Renal cortical epithelial cell (primary cell): ENCODE results near the gene JAZF1. TPM values are rescaled to one million over a fixed set of nuclear protein-coding genes. Genes with fewer than 3 reads are reported as not detected.

ENCODE experiments used
- DNase-seq: peaks from one replicate; pipeline ENCODE4 v3.0.0-alpha.2; 2011; ENCODE audit warnings: low read depth
- total RNA-seq: library from RNA; depleted of rRNA; stranded (reverse); fragments of >200 nt; gene quantifications from 2 replicates; pipeline ENCODE4 v1.2.3, GENCODE V29; 2014

Gene JAZF1
- total RNA-seq, 1 donor from 2014 or later = 9.6 TPM

DNA sequence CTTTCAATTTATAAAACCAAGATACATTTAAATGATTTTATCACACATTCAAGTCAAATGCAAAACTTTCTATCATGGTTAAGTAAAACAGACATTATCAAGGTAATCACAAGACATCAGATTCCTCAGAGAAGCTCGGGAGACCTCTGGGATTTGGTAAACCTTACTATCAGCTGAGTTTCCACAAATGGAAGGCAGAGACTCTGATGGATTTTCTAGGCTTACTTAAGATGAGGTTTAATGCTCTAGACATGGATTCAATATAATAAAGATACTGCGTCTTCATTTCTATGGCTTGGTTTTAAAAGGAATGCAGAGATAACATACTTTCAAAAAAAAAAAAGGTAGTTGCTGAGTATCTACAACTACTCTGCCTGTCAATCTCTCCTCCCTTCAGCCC, 171.7 kb downstream of the JAZF1 start:
- no peak for DNase-seq

DNA sequence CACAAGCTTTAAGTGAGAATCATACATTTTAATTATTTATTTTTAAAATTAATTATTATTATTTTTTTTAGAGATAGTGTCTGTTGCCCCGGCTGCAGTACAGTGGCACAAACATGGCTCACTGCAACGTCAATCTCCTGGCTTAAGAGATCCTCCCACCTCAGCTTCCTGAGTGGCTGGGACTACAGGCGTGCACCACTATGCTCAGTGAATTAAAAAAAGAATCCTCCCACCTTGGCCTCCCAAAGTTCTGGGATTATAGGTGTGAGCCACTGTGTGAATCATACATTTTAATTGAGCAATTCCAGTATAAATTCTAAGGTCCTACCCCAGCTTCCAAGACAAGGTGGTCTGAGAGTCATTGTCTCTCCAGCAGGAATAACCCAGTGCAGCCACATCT, 172.4 kb downstream of the JAZF1 start:
- DNase-seq = no peak

DNA sequence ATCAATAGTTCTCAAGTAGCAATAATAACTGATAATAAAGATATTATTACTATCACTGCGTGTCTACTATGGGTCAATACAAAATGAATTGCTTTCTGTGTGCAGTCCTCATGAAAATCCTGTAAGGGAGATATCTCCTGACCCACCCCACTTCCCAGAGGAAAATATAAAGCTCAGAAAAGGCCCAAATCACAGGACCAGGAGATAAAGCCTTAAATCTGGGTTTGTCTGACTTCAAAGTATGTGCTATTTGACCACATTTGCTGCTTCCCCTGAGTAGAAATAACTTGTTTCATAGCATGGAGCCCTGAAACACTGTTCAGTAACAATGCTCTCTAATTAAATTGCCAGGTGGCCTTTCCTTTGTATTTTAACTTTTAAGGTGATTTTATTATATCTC, 174.1 kb downstream of the JAZF1 start:
- DNase-seq = no peak

DNA sequence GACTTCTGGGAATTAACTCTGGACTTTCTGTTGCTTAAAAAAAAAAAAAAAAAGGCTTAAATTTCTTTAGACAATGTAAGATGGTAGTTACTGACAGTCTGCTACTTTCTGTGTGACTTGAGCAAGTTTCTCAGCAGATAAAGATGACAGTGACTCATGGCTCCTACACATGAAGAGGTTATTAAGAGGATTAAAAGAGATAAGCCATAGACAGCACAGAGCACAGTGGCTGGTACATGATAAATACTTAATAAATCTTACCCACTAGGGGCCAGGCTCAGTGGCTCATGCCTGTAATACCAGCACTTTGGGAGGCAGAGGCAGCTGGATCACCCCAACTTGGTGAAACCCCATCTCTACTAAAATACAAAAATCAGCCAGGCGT, 174.8 kb downstream of the JAZF1 start:
- no peak for DNase-seq

DNA sequence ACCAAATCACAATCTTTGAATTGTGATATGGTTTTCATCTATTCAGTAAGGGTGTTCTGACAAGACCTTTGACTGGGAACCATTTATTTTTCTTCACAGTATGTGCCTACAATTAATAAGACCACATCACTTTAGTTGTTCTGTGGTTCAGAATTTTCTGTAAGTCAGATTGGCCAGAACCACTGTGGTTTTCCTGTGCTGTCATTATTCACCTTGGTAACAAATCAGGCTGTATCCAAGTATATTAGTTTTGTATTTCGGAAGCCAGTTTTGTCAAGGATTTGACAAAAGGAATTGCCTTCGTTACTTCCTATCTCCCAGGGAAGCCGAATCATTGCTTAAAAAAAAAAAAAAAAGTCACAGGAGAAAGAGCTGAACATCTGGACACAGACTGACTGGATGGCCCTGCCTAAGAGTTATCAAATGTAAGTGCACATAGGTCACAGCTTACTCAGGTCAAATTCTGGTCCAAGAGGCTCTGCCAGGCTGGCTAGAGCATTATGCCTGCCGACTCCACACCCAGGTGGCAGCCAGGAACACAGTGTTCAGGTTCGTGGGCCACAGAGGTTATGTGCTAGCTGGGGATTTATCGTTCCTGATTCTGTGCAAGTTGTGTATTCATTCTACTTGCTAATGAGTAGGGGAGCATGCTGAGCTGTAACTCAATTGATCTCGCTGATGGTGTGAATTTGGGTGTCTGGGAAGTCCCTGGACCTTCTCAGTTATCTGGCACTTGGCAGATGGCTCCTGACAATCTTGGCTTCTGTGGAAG, 175.3 kb downstream of the JAZF1 start:
- DNase-seq = no peak

DNA sequence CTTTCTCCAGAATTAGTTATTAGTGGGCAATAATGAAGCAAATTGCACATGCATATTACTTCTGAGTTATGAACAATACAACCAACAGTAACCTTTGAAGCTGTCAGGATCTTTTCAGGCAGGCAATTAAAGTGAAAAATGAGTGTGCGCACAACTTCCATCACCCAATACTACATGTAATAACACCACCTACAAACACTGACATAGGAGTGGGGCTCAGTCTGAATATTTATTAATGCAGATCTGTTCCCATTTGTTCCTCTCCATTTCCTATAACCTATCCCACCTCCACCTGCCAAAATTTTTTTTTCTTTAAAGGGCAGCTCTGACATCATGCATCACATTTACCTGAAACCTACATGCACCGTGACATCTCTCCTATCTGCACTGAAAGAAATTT, 177.2 kb downstream of the JAZF1 start:
- no peak for DNase-seq

DNA sequence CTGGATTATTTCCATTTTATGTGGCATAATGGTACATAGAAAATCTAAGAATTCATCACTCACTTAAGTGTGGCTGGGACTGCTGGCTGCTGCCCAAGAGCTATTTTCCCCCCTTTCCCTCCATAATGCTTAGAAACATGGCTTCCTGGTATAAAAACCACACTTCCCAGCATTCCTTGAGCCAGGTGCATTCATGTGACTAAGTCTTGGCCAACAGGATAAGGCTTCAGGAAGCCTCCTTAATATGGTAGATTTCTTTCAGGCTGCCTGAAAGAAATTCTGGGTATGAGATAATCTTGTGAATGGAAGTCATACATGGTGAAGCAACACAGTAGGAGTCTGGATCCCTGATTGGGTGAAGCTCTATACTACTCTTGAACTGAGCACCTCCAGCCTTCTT, 178.0 kb downstream of the JAZF1 start:
- peak; percentile 38 for DNase-seq

DNA sequence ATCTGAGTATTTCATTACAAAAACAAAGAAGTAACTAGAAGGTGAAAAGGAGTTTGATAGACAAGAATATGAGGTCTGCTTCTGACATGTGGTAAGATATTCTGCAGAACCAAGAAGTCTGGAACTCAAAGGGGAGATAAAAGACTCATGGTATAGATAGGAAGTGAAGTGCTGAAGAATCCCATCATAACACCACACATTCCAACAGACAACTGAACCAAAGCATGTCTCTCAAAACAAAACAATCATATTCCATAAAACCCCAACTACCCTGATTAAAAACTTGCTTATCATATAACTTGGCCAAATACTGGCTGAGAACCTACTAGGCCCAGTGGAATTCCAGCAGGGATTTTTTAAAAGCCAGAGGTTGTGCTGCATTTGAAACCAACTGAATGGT, 178.7 kb downstream of the JAZF1 start:
- DNase-seq = no peak

DNA sequence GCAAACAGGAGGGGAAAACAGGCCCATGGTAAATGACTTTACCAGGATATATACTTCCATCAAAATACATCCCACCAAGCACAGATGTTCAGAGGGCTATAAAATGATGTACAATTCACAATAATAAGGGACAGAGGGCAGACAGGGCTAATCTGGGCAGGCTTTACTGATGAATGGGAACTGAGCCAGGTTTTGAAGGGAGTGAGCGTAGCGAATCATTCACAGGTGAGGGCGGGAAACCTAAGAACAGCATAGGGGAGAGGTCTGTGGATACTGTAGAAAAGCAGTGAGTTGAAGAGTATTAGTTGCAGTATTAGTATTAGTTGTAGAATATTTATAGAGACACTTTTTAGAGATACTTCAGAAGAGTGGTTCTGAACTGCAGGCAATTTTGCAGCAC, 180.8 kb downstream of the JAZF1 start:
- no peak for DNase-seq

DNA sequence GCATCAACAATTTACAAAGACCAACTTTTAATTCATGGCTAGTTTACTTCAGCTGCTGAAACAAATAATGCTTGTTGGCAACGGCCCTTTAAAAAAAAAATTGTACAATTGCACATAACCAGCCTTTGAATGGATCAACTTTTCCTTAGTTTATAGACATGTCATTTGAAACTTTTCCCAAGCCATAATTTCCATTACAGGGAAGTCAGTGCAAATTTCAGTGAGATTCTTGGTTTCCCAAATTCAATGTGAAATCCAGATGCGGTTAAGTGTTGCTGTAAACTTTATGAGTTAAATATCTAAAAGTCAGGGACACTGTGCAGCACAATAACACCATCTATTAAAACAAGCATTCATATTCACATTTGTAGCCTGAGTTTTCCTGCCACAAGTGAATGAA, 182.2 kb downstream of the JAZF1 start:
- no peak for DNase-seq

DNA sequence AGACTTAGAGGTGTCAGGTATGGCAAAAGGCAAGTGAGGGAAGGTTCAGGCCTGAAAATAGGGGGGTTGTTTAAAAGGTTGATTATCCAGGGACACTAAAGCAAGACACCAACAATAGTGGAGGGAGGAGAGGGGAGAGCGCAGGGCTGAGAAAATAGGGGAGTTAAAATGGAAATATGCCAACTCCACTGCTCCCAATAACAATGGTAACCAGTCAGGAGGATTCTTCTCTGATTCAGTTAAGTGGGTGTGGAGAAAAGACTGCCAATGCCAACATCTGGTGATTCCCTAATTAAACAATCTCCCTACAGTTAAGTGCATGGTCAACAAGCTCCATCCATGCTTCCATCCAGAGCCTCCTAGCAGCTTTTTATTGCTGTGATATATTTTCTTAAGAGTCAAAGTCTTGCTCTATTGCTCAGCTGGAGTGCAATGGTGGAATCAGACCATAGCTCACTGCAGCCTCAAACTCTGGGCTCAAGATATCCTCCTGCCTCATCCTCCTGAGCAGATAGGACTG, 183.3 kb downstream of the JAZF1 start:
- no peak for DNase-seq

DNA sequence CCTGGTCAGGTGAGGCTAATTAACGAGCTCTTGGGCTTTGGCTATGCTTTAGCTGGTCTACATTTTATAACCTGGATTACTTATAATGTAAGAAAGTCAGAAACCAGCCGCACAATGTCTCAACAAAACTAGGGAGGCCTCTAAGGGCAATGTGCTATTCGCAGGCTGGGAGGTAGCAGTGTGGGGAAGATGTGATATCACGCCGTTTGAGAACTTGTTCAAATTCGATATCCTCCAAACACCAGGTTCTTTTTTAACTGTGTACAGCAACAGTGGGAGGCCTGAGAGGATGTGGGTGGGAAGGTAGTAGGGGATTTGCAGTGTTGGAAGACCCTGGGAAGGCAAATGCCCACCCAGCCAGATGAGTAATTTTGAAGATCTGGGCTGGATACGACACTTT, 184.5 kb downstream of the JAZF1 start:
- DNase-seq = no peak

DNA sequence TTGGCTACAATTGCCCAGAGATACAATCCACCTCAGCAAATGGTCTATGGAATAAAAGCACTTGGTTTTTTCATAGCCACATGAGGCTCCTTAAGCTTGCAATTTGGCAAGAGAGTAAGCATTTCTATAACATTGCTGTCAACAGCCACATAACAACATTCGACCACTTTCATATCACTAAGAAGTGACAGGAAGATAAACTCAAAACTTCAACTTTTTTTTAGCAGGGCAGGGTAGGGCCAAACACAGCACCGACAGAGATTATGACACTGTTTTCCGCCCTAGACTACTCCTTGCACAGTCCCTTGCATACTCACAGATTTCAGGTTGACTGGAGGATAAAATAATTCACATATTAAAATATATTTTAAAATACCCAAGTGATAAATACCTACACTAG, 185.4 kb downstream of the JAZF1 start:
- DNase-seq = no peak

DNA sequence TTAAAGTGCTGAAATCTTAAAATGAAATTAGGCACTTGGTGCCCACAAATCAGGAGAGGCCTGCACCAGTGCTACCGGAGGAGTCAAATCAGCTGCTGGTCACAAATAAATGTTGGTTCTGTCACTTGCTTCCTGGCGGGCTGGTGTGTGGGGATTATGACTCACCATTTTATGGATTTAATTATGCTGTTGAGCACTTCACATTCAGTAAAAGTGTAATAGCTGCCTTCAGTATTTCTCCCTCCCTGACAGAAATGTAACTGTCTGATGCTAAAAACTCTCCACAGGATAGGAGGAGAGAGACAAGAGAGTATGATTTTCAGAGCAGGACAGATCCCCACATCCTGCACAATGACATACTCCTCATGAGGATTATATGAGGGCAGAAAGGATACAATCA, 186.0 kb downstream of the JAZF1 start:
- DNase-seq = peak; percentile 62

DNA sequence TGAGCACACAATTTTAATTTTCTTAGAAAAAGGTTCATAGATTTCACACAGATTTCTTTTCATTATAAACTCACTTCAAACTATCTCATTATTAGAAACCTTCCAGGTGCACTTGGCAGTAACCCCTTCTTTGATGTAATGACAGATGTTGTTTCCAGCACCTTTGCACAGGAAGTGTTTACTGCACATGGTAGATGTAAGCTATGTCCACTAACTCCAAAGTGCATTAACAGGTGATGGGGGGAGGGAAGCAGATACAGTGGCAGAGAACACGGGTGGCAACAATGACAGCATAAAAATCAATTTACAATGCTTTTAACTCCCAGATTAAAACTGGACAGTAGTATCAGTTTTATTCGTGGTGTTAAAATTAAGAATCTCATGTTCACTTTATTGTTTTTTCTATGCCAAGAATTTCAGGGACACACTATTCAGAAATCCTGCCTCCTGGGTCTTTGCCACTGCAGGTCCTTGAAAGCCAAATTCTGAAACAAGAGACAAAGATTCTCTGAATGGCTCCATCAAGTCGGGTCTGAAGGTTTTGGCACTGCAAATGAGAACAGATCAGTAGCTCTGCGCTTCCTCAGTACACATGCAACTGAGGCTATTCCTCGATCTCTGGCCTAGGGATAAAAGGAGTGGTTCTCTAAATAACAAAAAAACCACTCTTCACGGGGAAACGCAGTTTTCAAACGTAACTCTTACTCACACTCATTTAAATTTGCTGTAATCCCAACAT, 187.7 kb downstream of the JAZF1 start:
- no peak for DNase-seq

DNA sequence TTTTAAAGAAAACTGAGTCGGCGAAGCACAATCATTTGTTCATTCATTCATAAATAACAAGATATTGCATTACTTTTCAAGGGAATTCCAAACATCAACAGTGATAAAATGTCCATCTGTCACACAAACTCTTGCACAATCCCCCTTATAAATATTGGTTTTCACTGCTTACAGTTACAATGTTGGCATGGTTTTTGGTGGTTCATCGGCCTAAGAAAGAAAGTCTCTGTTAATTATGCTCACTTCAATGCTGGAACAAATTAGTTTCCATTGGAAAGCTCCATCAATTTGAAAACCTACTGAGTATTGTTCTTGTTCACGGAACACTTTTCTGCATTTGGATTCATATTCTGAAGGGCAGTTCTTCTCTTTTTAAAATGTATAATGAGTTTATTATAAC, 188.5 kb downstream of the JAZF1 start:
- no peak for DNase-seq

DNA sequence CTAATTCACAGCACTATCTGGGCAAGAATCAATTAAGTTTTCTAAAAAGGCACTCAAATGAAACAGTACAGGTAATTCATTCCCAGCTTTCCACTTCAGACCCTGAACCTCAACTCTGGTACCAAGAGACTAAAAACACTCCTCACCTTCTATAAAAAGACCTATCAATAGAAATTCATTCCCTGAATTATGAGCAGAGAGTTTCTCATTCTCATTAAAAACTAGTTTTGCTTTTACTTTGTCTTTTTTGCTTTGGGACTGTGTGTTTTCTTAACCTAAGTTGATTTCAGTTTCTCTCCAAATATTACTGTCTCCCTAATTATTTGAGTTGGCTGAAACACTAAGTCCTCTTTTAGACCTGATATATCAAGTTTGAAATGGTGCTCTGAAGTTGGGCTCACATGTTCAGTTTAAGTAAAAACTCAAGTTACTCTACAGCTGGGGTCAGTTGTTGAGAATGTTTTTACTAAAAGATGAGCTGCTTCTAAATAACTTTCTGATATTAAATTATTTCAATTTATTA, 189.5 kb downstream of the JAZF1 start:
- no peak for DNase-seq

DNA sequence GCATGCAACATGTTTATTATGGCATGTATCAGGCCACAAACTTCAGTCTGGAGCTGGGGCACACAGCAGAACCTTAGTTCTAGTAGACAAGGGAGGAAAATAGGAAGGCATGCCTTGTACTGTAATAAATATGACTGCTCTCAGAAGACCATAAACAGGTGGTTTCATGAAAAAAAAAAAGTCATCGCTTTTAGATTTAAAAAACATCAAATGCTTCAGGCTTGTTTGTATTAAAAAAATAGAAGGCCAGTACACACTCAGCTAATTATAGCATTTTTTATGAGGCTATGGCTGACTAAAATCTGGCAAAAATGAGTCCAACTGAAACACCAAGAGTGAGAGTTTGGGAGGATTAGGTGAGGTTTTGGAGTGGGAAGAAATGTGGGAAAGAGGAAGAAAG, 204.1 kb downstream of the JAZF1 start:
- no peak for DNase-seq

DNA sequence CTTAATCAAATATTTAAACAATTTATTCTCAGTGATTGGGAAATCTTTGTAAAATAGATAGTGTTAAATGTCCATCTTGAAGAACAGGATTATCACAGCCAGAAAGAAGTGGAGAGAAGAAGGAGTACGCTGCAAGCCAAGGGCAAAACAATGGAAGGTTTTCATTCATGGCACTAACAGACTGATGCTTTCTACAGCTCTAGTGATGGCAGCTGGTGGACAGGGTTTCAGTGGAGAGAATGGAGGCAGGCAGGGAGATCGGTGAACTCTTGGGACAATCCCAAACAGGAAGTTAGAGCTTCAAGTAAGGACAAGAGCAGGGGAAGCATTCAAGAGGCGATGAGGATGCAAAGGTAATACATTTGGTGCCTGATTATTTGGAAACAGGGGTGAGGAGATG, 207.0 kb downstream of the JAZF1 start:
- no peak for DNase-seq

DNA sequence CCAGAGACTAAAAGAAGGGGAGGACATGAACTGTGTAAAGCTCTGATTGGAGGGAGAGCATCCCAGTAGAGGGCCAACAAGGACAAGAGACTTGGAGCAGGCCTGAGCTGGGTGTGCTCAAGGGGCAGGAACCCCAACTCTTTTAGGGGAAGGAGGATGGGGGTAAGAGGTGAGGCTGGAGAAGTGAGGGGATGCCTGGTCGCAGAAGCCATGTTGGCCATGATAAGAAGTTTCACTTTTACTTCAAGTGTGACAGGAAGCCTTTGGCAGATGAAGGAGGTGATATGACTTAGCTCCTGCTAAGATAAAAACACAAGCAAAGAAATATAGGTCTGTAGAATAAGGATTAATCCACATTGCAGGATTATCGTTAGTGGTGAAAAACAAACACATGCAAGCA, 208.3 kb downstream of the JAZF1 start:
- no peak for DNase-seq

DNA sequence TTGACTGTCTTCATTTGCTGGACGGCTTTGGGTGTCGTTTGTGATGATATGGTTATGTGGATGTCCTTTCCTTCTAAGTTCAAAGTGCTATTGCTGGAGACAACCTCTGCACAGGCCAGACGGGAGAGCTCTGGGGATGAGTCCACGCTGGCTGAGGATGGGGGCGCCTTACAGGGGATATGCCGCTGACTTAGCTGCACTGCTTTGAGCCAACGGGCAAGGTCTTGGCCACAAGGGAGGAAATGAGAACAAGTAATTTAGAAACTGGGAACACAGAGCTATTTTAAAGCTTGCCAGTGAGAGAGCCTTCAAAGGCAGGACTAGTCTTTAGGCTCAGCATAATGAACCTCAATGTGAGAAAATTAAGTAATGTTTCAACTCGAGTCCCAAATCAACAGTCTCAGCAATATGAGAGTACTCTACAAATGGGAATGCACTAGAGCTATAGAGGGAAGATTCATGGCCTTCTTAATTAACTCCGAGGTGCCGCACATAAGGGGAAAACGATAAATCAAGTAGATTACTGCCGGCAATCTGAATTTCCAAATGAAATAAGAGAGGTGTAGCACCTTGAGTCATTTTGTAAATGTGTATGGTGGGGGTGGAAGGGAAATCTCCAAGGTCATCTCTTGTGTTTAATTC, 209.3 kb downstream of the JAZF1 start:
- no peak for DNase-seq

DNA sequence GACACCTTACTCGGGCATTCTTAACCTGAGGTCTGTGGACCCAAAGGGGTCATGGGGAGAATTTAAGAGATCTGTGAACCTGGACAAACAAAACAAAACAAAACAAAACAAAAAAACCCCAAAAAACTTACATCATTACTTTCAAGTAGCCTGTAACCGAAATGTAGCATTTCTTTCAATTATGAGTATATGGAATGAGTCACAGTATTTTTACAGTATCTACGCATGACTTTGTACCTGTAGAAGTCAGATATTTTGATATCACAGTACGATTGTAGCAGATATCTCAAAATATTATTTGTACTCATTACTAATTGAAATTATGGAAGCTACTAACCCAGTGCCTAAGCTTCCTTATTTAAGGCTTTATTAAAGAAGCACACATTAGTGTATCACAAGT, 210.2 kb downstream of the JAZF1 start:
- no peak for DNase-seq

DNA sequence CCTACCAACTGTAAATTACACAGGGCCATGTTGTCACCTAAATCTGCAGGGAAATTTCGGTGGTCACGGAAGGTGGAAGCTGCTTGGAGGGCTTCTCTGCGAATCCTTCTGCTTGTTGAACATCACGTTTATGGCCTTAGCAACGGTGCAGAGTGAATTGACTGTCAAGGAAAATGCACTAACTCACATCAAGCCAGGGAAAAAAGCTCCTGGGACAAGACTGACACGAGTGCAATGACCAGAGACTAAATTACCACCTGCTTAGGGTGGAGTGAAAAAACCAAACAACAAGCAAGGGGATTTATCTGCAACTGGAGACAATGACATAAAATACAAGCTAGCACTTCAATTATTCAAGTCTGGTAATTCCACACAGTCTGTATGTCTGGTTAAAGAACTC, 211.2 kb downstream of the JAZF1 start:
- no peak for DNase-seq
